GM12892 (cell line): Measurements from ENCODE around the gene SMIM35.
A peak's percentile ranks its signal among the peaks of the same experiment; 100 is the strongest.

Experiments used
- DNase-seq: peaks from one replicate; pipeline ENCODE4 v3.0.0; 2011; ENCODE audit not compliant: insufficient read length
- FAIRE-seq: peaks from 2 replicates; lab custom pipeline; 2011; peaks lifted over from hg19 to GRCh38; lab: Jason Lieb, UNC
- POLR2A ChIP-seq: IDR thresholded peaks from 2 replicates; pipeline ENCODE4 v1.6.1; 2011; ENCODE audit warnings: low read depth, low read length, control low read depth
- POLR2AphosphoS5 ChIP-seq: IDR thresholded peaks from 2 replicates; pipeline ENCODE4 v1.6.1; 2011; ENCODE audit warnings: low read depth, low read length, control low read depth
- TAF1 ChIP-seq: IDR thresholded peaks from 2 replicates; pipeline ENCODE4 v1.6.1; 2011; ENCODE audit warnings: low read depth, mild to moderate bottlenecking, control low read depth, low read length, borderline replicate concordance

The SMIM35 gene

DNA sequence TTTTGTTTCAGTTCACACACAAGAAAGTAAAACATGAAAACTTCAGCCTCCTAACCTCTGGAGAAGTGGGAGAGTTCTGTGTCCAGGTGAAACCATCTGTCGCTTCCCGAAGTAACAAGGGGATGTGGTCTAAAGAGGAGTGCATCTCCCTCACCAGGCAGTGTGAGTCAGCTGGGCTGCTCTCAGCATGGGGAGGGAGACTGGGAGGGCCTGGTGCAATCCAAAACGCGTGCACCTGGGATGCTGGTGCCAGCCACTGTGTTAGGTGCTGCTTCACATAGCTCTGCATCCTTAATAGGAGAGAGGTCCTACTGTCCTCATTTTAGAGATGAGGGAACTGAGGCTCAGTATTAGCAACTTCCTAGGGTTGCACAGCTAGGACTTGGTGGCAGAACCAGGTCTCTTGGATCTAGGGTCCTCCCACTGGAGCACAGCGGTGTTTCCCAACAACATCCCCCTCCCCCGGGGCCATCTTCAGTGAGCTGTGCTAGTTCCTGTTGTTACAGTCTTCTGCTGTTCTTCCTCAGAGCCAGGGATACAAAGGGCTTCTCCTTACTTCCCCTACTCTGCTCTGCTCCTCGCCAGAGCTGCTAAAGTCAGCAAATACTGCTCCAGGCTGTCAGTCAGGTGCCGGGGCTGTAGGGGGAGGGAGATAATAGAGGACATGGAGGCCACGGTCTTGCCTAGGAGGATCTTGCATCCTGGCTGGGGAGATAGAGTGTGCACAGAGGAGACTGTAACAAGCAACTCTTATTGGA lies 92.6 kb downstream of the SMIM35 start:
- FAIRE-seq: no peak
- DNase-seq: no peak

DNA sequence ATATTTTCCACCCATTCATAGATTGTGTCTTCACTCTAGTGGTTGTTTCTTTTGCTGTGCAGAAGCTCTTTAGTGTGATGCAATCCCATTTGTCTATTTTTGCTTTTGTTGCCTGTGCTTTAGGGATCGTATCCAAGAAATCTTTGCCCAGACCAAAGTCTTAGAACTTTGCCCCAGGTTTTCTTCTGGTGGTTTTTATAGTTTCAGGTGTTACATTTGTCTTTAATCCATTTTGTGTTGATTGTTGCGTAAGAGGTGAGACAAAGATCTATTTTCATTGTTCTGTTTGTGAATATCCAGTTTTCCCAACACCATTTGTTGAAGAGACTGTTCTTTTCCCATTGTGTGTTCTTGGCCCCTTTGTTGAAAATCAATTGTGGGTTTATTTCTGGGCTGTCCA lies 94.1 kb downstream of the SMIM35 start:
- TF ChIP-seq TAF1 (no peak), POLR2AphosphoS5 (no peak), POLR2A (no peak)
- DNase-seq: no peak
- FAIRE-seq: no peak

More for the DNA sequence above, 92.6 kb downstream of the SMIM35 start:
- no peak for TF ChIP-seq POLR2A

DNA sequence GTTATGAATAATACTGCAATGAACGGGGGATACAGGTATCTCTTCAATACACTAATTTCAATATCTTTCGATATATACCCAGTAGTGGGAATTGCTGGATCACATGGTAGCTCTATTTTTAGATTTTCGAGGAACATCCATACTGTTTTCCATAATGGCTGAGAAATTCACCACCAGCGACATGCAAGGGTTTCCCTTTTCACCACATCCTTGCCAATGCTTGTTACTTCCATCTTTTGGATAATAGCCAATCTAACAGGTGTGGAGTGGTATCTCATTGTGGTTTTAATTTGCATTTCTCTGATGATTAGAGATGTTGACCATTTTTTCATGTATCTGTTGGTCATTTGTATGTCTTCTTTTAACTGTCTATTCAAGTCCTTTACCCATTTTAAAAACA lies 94.6 kb downstream of the SMIM35 start:
- FAIRE-seq (no peak), DNase-seq (no peak)
- no peak for TF ChIP-seq POLR2AphosphoS5
- no peak for TF ChIP-seq POLR2A
- TF ChIP-seq TAF1: no peak

DNA sequence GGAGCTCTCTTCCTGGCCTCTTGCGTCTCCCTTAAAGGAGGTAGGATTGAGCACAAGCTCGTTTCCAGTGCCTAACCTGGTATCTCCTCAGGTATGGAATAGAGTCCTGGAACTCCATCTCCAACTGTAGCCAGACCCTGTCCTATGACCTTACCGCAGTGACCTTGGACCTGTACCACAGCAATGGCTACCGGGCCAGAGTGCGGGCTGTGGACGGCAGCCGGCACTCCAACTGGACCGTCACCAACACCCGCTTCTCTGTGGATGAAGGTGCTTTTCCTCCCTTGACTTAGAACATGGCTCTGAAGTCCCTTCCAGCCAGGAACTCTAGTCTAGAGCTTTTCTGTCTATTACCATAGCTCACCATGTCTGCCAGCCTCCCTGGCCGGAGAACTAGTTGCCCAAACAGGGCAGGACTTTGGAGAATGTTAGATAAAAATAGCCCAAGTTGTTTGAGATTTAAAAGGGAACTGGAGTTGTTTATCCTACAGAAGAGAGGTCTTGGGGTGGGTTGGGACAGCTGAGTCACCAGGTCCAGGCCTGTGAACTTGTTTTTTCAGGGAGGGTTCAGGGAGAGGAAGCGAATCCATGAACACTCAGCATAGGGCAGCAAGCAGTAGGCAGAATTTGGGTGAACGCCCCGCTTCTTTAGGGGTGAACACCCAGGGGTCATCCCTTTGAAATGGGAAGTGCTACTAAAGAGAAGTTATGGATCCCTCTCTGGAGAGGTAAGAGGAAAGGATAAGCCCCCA lies 97.2 kb downstream of the SMIM35 start:
- DNase-seq: no peak
- FAIRE-seq: no peak
- TF ChIP-seq TAF1 (no peak), POLR2A (no peak), POLR2AphosphoS5 (no peak)

DNA sequence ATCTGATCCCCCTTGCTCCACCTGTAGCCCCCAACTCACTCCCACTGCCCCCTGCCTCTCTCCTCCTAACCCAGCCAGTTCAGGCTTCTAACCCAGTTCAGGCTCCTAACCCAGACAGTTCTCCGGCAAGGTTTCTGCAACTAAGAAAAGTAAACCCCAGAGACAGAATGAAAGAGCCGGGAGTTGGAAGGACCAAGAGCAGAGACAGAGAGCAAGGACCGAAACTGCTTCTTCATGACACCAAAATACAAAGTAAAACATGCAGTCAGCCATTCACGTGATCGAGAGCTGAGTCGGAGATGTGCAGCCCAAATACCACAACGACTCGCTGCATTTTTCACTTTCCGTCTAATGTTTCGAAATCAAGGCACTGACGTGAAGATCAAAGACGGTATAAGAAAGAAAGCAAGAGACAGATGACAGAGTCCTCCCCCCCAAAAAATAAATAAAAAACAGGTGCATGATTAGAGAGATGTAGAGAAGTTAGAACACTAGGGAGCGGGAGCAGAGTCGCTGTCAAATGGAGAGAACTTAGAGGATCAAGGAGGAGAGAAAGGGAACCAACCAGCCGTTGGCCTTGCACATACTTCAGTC lies 99.7 kb downstream of the SMIM35 start:
- peak; percentile 50 for DNase-seq
- TF ChIP-seq POLR2AphosphoS5: no peak
- TF ChIP-seq POLR2A: no peak
- no peak for TF ChIP-seq TAF1
- FAIRE-seq: no peak

DNA sequence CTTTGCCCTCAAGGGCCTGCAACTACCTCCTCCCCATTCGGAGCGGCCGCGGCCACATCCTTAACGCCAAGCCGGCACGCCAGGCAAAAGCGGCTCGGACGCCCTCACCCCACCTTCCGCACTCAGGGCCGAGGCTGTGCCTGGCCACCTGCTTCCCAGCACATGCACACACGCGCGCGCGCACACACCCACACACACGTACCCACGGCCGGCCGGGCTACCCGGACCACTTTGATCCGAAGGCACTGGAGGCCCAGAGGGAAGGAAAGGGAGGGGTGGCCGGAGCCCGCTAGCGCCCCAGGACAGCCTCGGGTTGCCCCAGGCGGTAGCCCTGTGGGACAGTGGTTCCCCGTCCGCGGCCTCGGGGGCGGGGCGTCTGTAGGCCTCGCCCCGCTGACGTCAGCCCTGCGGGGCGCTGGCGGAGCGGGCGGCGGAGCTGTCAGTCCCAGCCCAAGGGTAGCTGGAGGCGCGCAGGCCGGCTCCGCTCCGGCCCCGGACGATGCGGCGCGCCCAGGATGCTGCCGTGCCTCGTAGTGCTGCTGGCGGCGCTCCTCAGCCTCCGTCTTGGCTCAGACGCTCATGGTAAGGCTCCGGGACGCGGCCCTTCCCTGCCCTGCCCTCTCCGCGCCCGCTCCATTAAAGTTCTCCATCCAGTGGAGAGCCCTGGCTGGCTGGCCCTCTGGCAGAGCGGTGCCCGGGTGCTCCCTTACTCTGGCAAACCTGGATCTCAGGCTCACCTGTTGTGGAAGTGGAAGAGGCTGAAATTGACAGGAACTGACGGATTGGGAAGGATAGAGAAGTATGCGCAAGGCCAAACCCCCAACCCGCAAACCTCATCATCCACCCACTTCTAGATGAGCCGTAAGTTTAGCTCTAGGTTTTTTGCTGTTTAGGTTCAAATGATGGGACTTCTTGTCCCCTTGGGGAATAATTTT lies 100.5 kb downstream of the SMIM35 start, which contains the start of gene IL10RA:
Gene IL10RA (plus strand): TSS at position 442 of the 935 bp plus-strand sequence. CDS start 74 bp downstream, at position 516.
- TF ChIP-seq TAF1 (peak; percentile 92), POLR2AphosphoS5 (peak; percentile 86), POLR2A (peak; percentile 93)
- DNase-seq (peak; percentile 95), FAIRE-seq (peak; percentile 100)

DNA sequence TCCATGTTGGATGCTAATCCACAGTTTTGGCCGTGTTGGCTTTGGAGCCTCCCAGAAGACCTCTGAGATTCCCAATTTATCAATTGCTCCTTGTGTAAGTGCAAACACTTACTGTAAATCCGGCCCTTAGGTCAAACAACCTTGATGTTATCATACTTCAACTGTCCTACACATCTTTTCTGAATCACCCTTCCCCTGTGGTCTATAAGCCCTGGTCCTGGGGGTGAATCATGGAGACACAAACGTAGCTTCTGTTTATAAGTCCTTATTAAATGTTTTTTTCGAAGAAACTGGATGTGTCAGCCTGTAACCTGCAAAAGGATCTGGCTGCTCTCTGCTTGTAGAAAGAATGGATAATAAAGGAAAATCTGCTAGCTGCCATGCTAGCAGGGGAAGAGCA lies 102.3 kb downstream of the SMIM35 start:
- DNase-seq (no peak), FAIRE-seq (no peak)
- no peak for TF ChIP-seq TAF1
- no peak for TF ChIP-seq POLR2AphosphoS5
- no peak for TF ChIP-seq POLR2A

DNA sequence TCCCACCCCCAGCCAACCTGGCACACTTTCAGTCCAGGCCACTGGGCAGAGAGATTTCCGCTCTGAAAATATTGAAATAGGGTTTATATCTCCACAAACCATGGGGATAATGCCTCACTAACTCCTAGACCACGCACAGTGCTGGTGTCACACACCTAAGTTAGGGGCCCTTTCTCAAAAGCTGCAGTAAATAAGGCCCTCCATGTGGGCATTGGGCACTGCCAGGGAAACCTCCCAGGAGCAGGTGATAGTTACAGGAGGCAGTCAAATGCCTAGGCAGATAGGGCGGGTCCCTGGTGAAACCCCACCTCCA lies 103.6 kb downstream of the SMIM35 start:
- DNase-seq (no peak), FAIRE-seq (no peak)
- TF ChIP-seq POLR2A (no peak), TAF1 (no peak), POLR2AphosphoS5 (no peak)

DNA sequence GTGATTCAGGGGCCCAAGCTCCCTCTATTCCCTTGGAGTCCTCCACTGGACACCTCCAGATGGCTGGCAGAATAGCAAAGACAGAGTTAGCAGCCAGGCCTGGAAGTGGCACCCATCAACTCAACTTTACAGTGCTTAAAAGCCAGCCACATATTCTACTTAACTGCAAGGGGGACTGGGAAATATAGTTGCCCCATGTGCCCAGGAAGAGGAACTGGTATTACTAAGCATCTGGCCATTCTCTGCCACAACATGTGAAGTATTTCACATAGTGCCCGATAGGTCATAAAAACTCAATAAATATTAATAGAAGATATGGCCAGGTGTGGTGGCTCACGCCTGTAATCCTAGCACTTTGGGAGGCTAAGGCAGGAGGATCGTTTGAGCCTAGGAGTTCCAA lies 106.0 kb downstream of the SMIM35 start:
- FAIRE-seq (no peak), DNase-seq (no peak)
- TF ChIP-seq POLR2A (no peak), POLR2AphosphoS5 (no peak), TAF1 (no peak)

DNA sequence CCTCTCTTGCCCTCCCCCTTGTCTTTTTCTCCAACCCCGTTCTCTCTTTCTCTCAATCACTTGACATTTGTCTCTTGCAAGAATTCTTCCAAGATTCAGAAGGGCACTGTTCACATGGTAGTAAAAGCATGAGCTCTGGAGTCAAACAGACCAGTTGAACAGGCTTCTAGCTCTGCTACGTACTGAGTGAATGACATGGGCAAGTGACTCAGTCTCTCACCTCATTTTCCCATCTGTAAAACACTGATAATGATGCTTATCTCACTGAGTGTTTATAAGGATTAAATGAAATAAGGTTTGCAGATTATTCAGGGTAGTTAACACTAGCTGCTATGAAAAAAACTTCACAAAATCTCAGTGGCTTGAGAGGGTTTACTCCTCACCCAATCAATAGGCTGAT lies 106.5 kb downstream of the SMIM35 start:
- FAIRE-seq: no peak
- no peak for DNase-seq
- no peak for TF ChIP-seq POLR2AphosphoS5
- no peak for TF ChIP-seq TAF1
- no peak for TF ChIP-seq POLR2A

DNA sequence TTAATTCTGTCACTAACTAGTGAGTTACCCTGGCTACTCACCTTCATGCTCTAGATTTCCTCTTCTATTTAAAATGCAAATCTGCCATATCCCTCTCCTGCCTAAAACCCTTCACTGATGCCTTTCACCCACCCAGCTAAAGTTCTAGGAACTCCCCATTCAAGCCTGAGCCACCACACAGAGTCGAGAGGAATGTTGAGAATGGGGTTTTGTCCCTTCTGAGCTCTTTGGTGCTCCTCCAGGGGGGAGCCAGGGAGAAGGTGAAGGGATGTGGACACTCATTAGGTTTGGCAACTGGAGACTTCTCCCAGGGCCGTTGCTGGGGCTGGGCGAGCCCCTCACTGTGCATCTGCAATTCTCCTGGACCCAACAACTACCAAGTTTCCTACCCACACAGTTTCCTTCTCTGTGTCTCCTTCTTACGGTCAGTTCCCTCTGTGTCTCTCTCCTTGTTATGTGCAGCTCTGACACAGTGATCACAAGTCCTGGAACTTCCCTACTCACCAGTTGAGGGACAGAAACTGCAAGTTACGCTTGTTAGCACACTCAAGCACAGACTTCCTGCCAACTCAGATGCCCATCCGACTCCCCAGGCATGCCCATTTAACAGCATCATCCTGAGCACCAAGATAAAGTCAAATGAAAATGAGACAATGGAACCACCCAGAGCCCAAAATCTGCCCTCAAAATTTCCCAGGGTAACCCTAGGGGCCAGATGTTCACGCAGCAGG lies 107.1 kb downstream of the SMIM35 start:
- TF ChIP-seq POLR2AphosphoS5: no peak
- FAIRE-seq (peak; percentile 85), DNase-seq (no peak)
